Measurements from ENCODE around the gene CADM2.

DNA sequence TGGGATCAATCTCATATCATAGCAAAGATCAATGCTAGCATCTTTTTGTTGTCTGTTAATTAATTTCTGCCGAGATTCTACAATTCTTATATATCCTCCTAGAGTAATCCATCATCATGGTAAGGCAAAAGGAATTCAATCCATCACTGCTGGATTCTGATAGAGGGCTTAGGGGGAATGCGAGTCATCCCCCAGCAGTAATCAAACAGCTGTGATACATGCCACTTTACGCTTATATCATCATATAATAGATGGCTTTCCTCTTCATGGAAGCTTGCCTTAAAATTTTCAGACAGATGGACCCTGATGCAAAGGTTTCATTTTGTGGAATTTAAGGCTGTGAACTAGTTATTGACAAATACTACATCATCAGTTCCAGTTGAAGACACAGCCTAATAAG lies 645.9 kb downstream of the CADM2 start:
- TF ChIP-seq, protein P1, sequence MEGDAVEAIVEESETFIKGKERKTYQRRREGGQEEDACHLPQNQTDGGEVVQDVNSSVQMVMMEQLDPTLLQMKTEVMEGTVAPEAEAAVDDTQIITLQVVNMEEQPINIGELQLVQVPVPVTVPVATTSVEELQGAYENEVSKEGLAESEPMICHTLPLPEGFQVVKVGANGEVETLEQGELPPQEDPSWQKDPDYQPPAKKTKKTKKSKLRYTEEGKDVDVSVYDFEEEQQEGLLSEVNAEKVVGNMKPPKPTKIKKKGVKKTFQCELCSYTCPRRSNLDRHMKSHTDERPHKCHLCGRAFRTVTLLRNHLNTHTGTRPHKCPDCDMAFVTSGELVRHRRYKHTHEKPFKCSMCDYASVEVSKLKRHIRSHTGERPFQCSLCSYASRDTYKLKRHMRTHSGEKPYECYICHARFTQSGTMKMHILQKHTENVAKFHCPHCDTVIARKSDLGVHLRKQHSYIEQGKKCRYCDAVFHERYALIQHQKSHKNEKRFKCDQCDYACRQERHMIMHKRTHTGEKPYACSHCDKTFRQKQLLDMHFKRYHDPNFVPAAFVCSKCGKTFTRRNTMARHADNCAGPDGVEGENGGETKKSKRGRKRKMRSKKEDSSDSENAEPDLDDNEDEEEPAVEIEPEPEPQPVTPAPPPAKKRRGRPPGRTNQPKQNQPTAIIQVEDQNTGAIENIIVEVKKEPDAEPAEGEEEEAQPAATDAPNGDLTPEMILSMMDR (IDR thresholded peaks at IDR 0.05): no peak
- no peak for TF ChIP-seq EZH2phosphoT487 (IDR thresholded peaks at IDR 0.05)
- TF ChIP-seq EZH2 (IDR thresholded peaks at IDR 0.05): no peak

All from neural progenitor cell (in vitro differentiated cells).